ENCODE measurements around the gene PARP3.

Gene PARP3

DNA sequence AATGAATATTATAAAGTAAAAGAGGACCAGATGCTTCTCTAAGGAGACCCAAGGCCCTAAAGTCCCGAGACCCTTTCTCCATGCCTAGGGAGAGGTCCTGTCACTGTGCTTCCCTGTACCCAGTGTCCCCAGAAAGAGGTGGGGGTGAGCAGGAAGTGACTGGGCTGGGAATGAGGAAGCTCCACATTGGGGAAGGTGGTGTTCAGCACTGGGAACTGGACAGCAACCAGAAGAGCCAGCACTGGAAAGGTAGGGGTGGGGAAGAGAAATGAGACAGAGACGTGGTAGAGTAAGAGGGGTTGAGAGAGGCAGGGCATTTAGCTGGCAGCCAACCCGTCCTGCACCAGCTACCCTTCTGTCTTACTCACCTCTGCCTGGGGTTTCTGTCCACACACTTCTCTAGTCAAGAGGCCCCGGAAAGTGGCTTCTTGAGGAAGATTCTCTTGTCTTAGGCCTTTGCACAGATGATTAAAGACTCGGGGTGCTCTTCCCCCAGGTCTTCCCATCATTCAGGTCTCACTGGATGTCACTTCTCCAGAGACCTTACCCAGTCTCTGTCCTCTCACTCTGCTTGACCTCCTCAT, 12.7 kb upstream of the PARP3 start:
- no peak overlapping the region for H3K4me3 ChIP-seq (replicated peaks; ENCODE audit: low read depth, low read length)
- TF ChIP-seq, protein P1, sequence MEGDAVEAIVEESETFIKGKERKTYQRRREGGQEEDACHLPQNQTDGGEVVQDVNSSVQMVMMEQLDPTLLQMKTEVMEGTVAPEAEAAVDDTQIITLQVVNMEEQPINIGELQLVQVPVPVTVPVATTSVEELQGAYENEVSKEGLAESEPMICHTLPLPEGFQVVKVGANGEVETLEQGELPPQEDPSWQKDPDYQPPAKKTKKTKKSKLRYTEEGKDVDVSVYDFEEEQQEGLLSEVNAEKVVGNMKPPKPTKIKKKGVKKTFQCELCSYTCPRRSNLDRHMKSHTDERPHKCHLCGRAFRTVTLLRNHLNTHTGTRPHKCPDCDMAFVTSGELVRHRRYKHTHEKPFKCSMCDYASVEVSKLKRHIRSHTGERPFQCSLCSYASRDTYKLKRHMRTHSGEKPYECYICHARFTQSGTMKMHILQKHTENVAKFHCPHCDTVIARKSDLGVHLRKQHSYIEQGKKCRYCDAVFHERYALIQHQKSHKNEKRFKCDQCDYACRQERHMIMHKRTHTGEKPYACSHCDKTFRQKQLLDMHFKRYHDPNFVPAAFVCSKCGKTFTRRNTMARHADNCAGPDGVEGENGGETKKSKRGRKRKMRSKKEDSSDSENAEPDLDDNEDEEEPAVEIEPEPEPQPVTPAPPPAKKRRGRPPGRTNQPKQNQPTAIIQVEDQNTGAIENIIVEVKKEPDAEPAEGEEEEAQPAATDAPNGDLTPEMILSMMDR (IDR thresholded peaks at IDR 0.05; ENCODE audit: low read depth, low read length, missing control alignments) = no peak
- no peak for DNase-seq (ENCODE audit: extremely low read depth, low read depth)

GRCh38 chr3:51930439-51930838, 11.7 kb upstream of the PARP3 start:
- no peak overlapping the region for H3K4me3 ChIP-seq (replicated peaks; ENCODE audit: low read depth, low read length)
- TF ChIP-seq, protein P1 (IDR thresholded peaks at IDR 0.05; ENCODE audit: low read depth, low read length, missing control alignments) = no peak

GRCh38 chr3:51931756-51932155, 10.4 kb upstream of the PARP3 start:
- H3K4me3 ChIP-seq (replicated peaks; ENCODE audit: low read depth, low read length) = no peak overlapping the region
- no peak for DNase-seq (ENCODE audit: extremely low read depth, low read depth)
- TF ChIP-seq, protein P1 (IDR thresholded peaks at IDR 0.05; ENCODE audit: low read depth, low read length, missing control alignments) = no peak

More at GRCh38 chr3:51930439-51930838, 11.7 kb upstream of the PARP3 start:
- DNase-seq (ENCODE audit: extremely low read depth, low read depth) = no peak

- TF ChIP-seq, protein P1 (IDR thresholded peaks at IDR 0.05; ENCODE audit: low read depth, low read length, missing control alignments) = no peak
- DNase-seq (ENCODE audit: extremely low read depth, low read depth) = no peak
- H3K4me3 ChIP-seq (replicated peaks; ENCODE audit: low read depth, low read length) = no peak overlapping the region
Observed at GRCh38 chr3:51932471-51933370, 9.4 kb upstream of the PARP3 start.

DNA sequence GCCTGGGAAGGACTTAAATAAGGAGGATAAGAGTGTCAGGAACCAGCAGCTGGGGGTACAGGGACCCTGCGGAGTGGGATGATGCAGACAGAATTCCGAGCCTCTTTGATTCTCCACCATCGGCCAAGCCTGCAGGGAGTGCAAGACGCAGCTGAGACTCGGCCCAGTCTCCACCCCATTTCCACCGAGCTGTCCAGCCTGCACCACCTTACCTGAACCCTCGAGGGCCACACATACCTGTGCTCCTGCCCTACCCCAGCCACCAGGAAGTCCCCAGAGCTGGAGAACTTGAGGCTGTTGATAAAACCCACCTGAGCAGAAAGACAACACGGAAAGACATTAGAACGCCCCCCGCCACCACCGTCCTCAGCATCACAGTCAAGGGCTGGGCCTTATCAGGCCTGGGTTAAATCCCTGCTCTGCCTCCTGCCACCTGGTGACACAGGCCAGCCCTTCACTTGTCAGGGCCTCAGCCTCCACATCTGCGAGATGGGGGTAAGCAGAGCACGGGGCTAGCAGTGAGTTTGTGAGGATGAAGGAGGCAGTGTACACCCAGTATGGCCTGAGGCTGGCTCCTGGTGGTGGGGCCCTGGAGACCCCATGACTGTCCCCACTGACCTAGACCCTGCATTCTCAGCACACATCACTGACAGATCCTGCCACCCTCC, 8.6 kb upstream of the PARP3 start:
- no peak for DNase-seq (ENCODE audit: extremely low read depth, low read depth)
- TF ChIP-seq, protein P1 (IDR thresholded peaks at IDR 0.05; ENCODE audit: low read depth, low read length, missing control alignments) = no peak
- H3K4me3 ChIP-seq (replicated peaks; ENCODE audit: low read depth, low read length) = no peak overlapping the region

DNA sequence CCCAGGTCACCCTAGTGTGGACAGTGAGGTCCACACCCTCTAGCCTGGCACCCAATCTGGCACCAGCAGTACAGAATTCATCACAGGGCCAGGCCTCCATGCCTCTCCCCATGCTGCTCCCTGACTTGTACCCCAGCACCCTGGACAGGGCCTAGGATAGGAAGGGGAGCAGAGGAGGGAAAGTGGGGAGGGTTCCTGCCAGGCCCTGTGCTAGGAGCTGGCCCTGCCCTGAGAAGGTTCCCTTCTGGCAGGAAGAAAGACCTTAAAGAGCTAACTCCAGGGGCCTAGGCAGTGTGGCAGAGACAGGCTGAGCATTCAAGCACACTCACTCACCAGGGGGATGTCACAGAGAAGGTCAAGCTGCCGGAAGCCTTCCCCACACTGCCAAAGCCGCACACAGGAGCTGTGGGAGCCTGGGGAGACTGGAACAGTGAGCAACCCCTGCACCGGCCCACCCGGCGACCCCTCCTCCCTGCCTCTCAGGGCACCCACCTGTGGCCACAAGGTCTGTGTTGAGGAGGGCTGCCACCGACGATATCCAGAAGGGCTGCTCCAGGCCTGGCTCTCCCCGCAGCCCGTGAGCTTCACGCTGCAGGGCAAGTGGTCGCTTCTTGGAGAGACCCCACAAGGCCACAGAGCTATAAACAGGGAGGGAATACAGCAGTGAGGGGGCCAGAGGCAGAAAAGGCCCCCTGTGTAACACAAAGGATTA, 7.9 kb upstream of the PARP3 start:
- no peak overlapping the region for H3K4me3 ChIP-seq (replicated peaks; ENCODE audit: low read depth, low read length)
- DNase-seq (ENCODE audit: extremely low read depth, low read depth) = no peak
- TF ChIP-seq, protein P1 (IDR thresholded peaks at IDR 0.05; ENCODE audit: low read depth, low read length, missing control alignments) = no peak

All from HFF-Myc (cell line).